ENCODE data around the gene ADD3.
"Not testable (repeated sequence)": the region's sequence is repeated elsewhere in the genome, so short reads cannot be mapped to it uniquely, and the experiment has no call there.

ADD3 gene

GRCh38 chr10:110113670-110114337, 106.0 kb downstream of the ADD3 start:
- no peak for DNase-seq

- not testable (repeated sequence) for DNase-seq
Observed at GRCh38 chr10:110114668-110115067, 106.9 kb downstream of the ADD3 start.

- DNase-seq, result no peak
Observed at GRCh38 chr10:110115784-110116520, 108.2 kb downstream of the ADD3 start.

- no peak for DNase-seq
Observed at GRCh38 chr10:110118891-110119621, 111.3 kb downstream of the ADD3 start.

GRCh38 chr10:110123594-110123993, 115.8 kb downstream of the ADD3 start:
- DNase-seq, result no peak

GRCh38 chr10:110129490-110129889, 121.7 kb downstream of the ADD3 start:
- no peak for DNase-seq

- DNase-seq, result no peak
Observed at GRCh38 chr10:110134917-110135316, 127.1 kb downstream of the ADD3 start.

- DNase-seq, result not testable (repeated sequence)
Observed at GRCh38 chr10:110135836-110136235, 128.1 kb downstream of the ADD3 start.

GRCh38 chr10:110137142-110137545, 129.4 kb downstream of the ADD3 start:
- DNase-seq, result no peak

- no peak for DNase-seq
Observed at GRCh38 chr10:110138197-110138812, 130.5 kb downstream of the ADD3 start.

GRCh38 chr10:110141185-110141584, 133.4 kb downstream of the ADD3 start:
- DNase-seq, result no peak

GRCh38 chr10:110141871-110142635, 134.3 kb downstream of the ADD3 start:
- no peak for DNase-seq

- no peak for DNase-seq
Observed at GRCh38 chr10:110142965-110143364, 135.2 kb downstream of the ADD3 start.

GRCh38 chr10:110144507-110144906, 136.7 kb downstream of the ADD3 start:
- no peak for DNase-seq

- DNase-seq, result no peak
Observed at GRCh38 chr10:110147961-110148360, 140.2 kb downstream of the ADD3 start.

- no peak for DNase-seq
Observed at GRCh38 chr10:110149259-110149658, 141.5 kb downstream of the ADD3 start.

- no peak for DNase-seq
Observed at GRCh38 chr10:110150046-110150445, 142.3 kb downstream of the ADD3 start.

- no peak for DNase-seq
Observed at GRCh38 chr10:110150981-110151380, 143.2 kb downstream of the ADD3 start.

GRCh38 chr10:110151467-110151866, 143.7 kb downstream of the ADD3 start:
- no peak for DNase-seq

GRCh38 chr10:110151971-110152370, 144.2 kb downstream of the ADD3 start:
- no peak for DNase-seq

- DNase-seq, result no peak
Observed at GRCh38 chr10:110153396-110153795, 145.6 kb downstream of the ADD3 start.

- DNase-seq, result no peak
Observed at GRCh38 chr10:110156046-110156445, 148.3 kb downstream of the ADD3 start.

Measured in activated T-cell treated with anti-CD3 and anti-CD28 coated beads for 4 hours (primary cell).